ENCODE measurements around the gene MYB.
A peak's percentile ranks its signal among the peaks of the same experiment; 100 is the strongest.

MYB gene

DNA sequence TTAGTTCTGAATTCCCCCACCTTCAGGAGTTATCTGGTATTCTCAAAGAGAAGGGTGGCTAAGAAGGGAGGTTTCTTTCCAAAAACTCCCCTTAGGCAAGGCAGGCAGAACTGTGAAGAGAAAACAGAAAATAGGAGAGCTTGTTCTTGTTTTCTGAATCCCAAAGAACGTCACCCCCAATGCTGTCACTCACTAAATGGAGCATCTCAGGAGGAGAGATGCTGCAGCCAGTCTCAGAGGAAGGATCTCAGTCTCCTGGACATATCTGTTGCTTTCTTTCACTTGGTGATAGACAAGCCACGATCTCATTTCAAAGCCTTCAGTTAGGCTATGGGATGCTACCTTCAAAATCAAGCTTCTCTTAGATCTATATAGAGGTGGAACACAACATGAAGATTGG, 16.1 kb upstream of the MYB start:
- no peak for DNase-seq

DNA sequence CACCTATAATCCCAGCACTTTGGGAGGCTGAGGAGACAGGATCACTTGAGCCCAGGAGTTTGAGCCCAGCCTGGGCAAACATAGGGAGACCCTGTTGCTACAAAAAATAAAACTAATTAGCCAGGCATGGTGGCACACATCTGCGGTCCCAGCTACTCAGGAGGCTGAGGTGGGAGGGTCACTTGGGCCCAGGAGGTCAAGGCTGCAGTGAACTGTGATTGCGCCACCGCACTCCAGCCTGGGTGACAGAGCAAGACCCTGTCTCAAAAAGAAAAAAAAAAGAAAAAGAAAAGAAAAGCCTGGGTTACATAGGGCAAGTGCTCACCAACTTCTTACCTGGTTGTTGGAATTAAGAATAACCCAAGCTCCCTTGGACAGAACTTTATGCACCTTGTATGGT, 14.6 kb upstream of the MYB start:
- no peak for DNase-seq

DNA sequence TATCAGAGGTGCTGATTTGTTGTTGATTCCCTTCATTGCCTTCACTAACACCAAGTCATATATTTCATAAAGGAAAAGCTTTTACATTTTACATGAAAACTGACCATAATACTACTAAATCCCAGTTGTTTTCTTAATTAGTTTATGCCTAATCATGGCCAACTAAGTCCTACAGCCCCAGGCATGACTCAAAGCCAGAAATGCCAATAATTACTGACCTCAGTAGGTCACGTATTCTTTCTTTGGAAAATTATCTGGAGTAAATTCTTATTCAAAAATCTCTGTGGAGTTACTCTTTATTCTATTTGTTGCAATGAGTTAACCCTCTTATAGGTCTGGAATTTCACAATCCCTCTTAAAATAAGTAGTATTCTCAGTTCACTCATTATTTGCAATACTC, 13.5 kb upstream of the MYB start:
- DNase-seq, result no peak

DNA sequence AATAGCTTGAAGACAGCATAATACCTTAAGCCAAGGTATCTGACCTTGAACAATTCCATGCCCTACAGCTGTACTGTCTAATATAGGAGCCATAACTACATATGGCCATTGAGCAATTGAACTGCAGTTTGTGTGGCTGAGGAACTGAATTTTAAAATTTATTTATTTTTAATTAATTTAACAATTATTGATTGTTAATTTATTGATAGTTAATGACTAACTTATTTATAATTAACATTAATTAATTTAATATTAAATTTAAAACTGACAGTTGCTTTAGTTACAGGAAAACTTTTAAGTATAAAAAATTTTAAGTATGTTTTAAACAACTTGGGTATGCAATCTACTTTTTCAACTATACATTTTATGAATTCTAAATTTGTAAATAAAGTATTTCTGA, 12.3 kb upstream of the MYB start:
- no peak for DNase-seq

DNA sequence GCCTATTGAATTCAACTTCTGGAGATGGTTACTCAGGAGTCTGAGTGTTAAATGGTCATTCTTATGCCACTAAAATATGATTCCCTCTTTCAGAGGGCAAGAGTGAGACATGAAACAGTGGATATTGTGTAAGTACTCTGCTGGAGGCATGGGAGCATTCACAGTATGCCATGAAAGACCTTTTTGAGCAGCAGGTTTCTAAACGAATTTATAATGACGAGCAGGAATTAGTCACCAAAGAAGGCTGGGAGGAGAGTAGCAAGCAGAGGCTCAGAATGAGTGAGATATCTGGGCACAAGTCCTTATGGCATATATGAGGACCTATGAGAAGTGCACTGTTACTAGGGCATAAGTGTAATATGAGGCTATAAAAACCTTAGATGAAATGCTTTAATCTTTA, 10.9 kb upstream of the MYB start:
- DNase-seq, result no peak

DNA sequence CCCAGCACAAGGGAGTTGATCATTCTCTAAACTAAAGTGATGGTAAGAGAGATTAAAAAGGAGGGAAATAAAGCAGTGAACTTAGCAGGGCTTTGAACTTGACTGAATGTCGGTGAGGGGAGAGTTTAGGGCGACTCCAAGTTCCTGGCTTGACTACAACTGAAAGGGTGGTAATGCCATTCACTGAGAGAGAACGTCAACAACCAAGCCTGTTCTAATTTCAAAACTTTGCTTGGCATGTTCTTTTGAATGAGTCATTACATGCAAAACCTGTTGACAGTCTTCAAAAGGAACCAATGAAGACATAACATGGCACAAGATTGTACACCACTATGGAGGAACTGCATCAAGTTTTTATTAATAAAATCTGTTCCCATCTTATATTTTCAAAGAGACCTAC, 10.3 kb upstream of the MYB start:
- no peak for DNase-seq

DNA sequence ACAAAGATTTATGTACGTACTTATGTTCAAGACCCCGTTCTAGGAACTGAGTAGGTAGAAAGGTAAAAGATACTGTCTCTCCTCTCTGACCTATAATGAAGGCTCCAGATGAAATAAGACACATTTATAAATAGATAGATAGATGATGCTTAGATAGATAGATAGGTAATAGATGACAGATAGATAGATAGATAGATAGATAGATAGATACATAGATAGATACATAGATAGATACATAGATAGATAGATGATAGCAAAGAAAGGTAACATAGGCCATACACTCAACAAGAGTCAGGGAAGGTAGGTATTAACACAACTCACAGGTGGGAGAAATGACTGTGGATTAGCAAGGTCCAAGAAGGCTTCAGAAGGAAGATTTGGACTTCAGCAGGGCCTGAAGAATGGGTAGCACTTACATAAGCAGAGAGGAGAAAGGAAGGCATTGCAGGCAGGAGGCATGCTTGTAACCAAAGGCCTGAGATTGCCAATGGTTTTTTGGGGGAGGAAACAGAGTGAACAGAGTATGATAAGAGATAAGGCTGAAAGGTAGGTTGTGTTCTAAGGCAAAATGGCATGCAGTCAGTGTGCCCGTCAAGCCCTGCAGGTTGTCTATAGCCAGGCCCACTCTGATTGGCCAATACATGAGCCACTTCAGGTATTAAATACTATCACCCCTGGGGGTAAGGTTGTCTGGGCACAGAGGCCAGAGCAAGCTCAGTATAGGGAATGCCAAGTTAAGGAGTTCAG, 7.7 kb upstream of the MYB start:
- DNase-seq, result no peak

DNA sequence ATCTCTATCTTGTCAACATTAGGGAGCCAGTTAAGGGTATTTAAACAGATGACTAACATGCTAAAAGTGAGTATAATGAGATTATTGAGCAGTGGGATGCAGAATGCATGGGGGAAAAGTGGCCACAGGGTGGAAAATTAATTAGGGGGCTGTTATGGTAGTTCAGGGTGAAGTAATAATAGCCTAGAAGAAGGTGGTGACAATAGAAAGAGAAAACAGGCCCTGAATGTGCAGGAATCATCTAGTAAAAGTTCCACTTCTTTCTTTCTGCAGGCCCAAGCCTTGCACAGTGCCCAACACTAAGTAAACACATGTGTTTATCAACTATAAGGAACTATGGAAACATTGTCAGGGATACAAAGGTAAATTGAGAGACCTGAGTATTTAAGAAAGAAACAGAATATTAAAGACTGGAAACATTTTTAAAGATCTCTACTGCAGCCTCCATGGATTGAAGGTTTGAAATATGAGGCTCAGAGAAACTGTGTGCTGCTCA, 7.1 kb upstream of the MYB start:
- DNase-seq, result no peak

DNA sequence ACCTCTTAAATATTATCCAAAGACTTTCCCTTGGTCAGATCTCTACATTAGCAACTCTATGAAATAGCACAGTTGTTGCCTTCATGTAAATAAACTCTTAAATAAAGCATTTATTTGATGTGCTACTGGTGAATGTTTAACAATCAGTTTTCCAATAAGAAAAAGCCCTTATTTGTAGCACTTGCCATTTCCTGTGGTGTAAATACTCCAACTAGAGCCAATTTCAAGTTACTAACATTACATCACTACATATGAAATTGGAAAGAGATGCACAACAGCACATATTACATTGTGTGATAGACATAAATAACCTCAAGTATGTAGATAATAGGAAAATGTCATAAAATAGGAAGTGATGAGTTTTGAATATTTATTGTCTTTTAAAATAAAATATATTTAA, 5.0 kb upstream of the MYB start:
- no peak for DNase-seq

DNA sequence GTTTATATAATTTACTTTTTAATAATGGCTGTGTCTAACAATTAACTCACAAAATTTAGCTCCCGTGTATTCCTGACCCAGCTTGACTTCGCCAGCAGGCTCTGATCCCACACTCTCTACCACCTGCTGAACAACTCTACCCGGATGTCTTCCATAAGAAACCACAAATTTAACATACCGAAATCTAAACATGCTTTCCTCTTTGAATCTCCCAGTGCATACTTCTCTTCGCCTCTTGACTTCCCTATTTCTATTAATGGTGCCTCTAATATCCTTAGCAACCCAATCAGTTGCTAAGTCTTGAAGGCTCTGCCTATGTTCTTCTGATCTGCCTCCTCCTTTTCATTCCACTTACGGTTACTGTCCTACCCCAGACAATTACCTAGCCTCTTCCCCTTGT, 4.6 kb upstream of the MYB start:
- DNase-seq, result no peak

DNA sequence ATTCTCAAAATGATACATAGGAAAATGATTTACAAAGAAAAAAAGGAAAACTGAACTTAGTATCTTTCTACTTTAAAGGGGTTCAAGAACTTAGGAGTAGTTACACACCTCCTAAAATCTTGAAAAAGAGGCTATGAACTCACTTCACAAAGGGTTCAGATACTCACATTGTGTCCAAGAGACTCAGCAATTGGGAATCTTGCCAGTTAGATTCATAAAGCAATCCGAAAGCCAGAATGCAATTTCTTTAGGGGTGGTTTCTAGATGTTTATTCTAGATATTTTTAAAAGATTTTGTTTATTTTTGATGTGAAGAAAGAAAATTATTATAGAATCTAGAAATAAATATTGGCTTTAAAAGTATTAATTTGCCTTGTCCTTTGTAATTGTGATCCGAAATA, 1.7 kb upstream of the MYB start:
- no peak for DNase-seq

DNA sequence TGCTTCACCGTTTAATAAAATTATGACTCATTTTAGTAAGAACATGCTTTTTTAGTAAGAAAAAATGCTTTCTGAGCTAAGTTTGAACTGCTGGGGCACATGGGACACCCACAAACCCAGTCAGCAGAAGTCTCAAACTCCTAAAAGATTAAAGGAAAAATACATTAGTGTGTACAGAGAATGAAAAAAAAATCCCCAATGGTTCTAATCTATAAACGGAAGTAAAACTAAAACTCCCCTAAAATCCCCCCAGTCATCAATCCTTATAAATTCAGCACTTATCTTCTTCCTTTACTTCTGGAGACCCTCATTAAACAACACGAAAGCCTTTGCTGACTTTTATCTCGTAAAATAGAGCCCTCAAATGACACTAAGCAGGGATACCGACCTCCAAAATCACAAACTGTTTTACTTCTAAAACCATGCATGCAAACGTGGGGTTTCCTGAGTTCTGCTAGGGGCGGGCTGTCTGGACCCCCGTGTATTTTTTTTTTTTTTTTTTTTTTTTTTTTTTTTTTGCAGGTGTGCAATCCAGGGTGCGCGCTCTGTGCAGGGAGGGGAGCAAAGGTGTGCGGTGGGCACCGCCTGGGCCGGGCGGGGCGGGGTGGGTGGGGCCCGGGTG, 1.1 kb upstream of the MYB start:
- peak; percentile 14 for DNase-seq

DNA sequence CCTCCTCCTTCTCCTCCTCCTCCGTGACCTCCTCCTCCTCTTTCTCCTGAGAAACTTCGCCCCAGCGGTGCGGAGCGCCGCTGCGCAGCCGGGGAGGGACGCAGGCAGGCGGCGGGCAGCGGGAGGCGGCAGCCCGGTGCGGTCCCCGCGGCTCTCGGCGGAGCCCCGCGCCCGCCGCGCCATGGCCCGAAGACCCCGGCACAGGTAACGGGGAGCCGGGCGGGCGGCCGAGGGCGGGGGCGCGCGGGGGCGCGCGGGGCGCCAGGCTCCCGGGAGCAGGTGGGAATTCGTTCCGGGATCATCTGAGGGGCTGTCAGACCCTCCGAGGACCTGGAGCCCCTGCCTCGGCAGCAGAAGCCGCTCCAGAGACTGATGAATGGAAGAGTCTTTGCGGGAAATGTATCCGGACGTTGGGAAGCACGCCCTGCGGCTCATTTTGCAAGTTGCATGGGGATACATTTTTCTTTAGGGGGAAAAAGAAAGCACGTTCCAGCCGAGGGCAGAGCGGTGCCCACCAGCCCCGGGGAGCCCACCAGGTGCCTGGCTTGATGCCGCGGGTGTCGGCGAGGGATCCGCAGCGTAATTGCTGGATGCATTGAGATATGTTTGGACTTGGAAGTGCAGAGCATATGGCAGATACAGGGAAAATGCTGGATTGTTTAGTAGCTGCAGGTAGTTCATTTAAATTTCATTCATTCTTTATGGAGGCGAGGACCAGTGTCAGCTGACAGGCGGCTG, 394 bp downstream of the MYB start:
- peak; percentile 9 for DNase-seq

DNA sequence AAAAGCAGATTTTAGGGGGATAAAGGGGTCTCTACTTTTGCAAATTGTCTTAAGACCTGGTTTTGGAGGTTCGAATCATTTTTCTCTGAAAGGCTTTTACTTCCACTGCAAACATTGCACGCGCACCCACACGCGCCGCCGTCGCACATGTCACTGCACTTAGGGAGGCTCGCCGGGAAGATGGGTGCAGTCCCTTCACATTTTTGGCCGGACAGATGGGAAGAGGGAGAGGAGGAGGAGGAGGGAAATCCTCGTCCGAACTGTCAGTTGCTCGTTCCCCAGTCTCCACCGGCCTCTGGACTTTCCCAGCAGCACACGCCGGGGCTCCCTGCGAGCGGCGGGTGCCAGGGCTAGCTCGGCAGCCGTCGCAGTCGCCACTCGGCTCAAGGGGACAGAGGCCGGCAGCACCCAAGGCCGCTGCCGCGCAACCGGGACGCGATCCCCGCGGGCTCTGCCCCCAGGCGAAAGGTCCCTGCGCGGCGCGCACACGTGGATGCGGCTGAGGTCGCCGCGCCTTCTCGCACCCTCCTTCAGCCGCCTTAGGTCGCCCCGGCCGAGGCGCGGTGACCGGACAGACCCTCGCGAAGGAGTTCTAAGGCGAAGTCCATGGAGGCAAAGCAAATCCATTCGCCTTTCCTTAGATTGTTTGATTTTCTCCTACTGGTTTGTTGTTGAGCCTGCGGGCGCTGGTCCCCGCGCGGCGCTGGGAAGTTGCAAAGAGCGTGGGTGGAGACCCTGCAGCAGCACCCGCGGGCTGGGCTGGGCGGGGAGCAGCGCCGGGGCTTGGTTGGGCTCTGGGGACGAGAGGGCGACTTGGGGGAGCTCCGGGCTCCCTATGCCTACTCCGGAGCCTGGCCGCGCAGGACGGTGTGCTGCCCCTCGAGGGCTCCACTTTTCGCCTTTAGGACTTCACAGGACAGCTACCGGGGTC, 1.2 kb downstream of the MYB start:
- peak; percentile 43 for DNase-seq

DNA sequence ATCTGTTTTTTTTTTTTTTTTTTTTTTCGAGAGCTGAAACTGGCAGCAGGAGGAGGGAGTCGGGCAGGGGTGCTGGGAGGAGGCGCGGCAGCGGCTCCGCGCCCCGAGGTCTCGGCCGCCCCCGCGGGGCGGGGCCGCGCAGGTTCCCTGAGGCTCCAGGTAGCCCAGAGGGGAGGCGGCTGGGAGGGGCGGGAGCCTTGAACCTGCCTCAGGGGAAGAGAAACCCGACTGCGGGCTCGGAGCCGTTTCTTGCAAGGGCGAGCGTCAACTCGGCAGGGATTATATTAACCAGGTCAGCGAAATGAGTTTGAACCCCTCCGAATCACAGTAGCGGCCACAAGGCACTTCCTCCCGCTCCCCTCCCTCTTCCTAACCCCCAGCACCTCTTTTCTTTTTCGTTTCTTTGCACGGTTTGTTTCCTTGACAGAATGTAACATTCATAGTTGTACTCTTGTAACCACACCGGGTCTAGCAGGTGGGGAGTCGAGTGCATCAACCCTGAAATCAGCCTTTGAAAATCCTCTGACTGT, 2.0 kb downstream of the MYB start:
- peak; percentile 74 for DNase-seq

DNA sequence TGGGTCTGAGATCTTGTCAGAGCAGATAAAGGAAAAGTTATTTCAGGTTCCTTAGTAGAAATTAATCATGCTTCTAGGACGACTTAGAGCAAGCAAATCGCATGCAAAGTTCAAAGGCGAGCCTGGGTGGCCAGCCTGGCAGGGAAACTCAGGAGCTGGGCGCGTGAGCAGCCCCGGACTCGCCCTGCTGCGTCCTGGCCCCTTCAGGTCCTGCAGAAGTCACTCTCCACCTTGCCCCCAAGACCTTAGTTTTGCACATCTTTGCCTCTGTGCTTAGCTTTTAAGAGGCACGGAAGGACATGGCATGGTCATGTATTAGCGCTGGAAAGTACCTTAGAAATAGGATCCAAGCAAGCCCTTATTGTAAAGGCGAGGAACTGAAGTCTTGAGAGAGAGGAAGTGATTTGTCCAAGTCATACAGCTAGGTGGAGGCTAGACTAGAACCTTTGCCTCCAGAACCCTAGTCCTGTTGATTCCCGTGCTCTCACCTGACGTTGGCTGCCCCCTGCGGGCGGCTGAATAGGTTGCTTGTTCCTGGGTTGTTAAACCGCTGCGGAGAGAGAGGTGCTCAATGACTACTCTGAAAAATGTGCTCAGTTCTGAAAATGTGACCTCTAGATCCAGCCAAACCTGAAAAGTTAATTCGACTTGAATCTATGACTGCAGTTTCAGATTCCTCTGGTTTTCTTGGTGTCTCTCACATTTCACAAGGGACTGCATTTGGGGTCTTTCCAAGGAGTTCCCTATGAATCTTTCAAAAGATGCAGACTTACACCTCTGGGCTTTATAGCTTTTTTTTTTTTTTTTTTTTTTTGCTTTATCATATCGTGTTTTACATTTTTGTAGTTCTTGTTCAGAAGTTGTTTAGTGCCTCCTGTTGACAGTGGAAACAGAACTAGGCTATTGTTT, 2.7 kb downstream of the MYB start:
- DNase-seq, result peak; percentile 78

DNA sequence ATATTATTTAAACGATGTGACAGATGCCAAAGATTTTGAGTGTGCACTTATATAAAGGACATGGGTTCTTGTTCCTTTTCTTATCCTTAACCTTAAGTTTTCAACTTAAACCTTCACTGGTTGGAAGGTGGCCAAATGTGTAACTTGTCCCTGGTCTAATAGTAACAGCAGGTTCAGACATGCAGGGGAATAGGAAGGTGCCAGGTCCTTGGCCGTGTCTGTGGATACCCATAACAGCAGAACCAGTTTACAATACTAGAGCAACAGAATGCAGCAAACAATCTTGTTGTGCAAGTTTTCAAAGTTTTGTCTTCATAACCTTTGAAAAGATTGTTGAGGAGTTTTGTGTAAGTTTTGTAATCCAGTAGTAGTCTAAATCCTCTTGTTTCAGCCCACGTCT, 4.4 kb downstream of the MYB start:
- no peak for DNase-seq

DNA sequence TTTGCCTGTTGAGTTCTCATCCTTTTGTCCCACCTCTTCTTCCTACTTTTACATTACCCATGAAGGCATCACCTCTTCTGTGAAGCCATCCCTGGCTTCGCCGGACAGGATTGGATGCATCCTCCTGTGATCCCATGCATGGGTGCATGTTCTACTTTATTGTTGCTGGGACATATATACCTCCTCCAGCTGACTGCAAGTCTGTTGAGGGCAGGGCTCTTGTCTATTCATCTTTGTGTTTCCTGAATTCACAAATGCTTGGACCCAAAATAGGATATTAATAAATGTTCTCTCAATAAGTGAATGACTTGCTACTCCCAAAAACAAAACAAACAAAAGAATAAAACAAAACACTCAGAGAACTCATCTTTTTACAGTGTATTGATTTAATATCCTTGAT, 5.1 kb downstream of the MYB start:
- DNase-seq, result no peak

DNA sequence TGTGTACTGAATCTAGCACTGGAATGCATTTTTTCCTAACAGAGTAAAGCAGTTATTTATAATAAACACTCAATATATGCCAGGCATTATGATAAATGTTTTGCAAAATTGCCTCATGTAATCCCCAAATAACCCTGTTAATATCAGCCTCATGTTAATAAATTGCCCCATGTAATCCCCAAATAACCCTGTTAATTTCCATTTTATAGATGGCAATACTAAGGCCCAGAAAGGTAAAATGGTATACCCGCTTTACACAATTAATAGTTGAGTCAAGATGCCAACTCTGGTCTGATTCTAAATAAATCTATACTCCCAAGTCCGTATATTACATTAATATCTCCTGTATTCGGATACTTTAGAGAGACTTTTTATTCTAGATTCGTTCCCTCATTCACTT, 6.3 kb downstream of the MYB start:
- no peak for DNase-seq

DNA sequence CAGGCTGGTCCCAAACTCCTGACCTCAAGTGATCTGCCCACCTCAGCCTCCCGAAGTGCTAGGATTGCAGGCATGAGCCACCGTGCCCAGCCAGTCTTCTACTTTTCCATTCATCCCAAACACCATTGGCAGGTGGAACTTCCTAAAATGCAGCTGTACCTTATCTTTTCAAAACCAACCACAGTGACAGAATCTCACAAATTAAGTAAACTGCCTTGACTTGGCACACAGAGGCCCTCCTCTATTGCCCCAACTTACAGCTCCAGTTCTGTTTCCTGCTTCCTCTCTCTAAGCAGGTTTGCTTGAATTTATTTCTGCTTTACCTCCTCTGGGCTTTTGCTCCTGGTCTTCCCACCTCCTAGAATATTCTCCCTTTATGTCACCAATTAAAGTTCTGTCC, 7.6 kb downstream of the MYB start:
- no peak for DNase-seq

DNA sequence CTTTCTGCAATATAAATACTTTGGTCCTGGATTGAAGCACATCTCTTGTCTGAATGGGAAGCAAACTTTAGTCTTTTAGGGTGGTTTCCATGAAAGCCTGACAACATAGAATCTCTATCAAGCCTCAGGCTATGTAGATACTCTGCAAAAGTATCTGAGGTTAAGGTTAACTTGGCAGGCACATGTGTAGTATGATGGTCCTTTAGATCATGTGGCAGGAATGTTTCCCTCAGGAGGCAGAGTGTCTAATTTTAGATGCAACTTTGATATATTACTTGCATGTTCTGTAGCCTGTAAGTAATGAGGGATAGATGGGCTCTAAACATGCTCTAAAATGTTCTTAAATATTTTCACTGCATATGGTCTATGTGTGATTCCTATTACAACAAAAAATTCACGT, 8.2 kb downstream of the MYB start:
- no peak for DNase-seq
